OCI-LY3 (cell line): ENCODE results near the gene EPHB6.

ENCODE experiments used
- H2AFZ ChIP-seq: fragments of 200-600, 300-600 bp; shearing (Covaris generic); 2 replicates; pipeline ENCODE4 v1.6.0; 2014; ENCODE audit warnings: antibody characterized with exemption, low read depth, low read length
- H3K27ac ChIP-seq: fragments of 200-600, 300-600 bp; sonication (generic); 2 replicates; pipeline ENCODE4 v1.5.1; 2014; ENCODE audit warnings: mild to moderate bottlenecking, low read length, moderate library complexity, mixed read lengths
- H3K27me3 ChIP-seq: fragments of 200-600, 300-600 bp; sonication (generic); 2 replicates; pipeline ENCODE4 v1.6.1; 2014; ENCODE audit warnings: low read depth, low read length, mixed read lengths
- H3K36me3 ChIP-seq: fragments of 200-600, 300-600 bp; sonication (generic); replicated peaks from 2 replicates; pipeline ENCODE3; 2014; ENCODE audit warnings: low read depth, low read length, mixed read lengths
- H3K4me1 ChIP-seq: fragments of 300-600, 200-600 bp; sonication (generic); 2 replicates; pipeline ENCODE4 v1.6.1; 2014; ENCODE audit warnings: low read length, mixed read lengths
- H3K4me2 ChIP-seq: fragments of 200-600, 300-600 bp; sonication (generic); 2 replicates; pipeline ENCODE4 v1.6.1; 2014; ENCODE audit warnings: low read length, mixed read lengths
- H3K4me3 ChIP-seq: fragments of 300-600, 200-600 bp; sonication (generic); 2 replicates; pipeline ENCODE4 v1.5.1; 2014; ENCODE audit warnings: antibody characterized with exemption, mild to moderate bottlenecking, low read length, moderate library complexity
- H3K79me2 ChIP-seq: fragments of 300-600, 200-600 bp; shearing (Covaris generic); 2 replicates; pipeline ENCODE4 v1.6.1; 2014; ENCODE audit warnings: mild to moderate bottlenecking, low read length, mixed read lengths
- H3K9ac ChIP-seq: fragments of 300-600, 200-600 bp; shearing (Covaris generic); 2 replicates; pipeline ENCODE4 v1.6.0; 2014; ENCODE audit warnings: mild to moderate bottlenecking, low read length, moderate library complexity
- H3K9me3 ChIP-seq: fragments of 200-600, 300-600 bp; shearing (Covaris generic); 2 replicates; pipeline ENCODE4 v1.6.1; 2014; ENCODE audit warnings: low read length, mixed read lengths; ENCODE audit not compliant: insufficient read depth
- H4K20me1 ChIP-seq: fragments of 200-600, 300-600 bp; sonication (generic); 2 replicates; pipeline ENCODE4 v1.6.1; 2016; ENCODE audit warnings: low read length, mixed read lengths; ENCODE audit not compliant: insufficient read depth
- CTCF ChIP-seq: fragments of 200-600, 300-600 bp; sonication (generic); IDR thresholded peaks from 2 replicates; pipeline ENCODE4 v1.5.1; 2014; ENCODE audit warnings: antibody characterized with exemption, low read length, low read depth
- EZH2phosphoT487 ChIP-seq: fragments of 200-600 bp; shearing (Covaris generic); IDR thresholded peaks from 2 replicates; pipeline ENCODE4 v1.6.1; 2018; ENCODE audit warnings: antibody characterized with exemption, mixed run types, low read depth

The EPHB6 gene

GRCh38 chr7:142851919-142852318 is 3.0 kb upstream of the EPHB6 start:
- Histone ChIP-seq H3K9me3 (no peaks in the 10 kb centered on the region), H4K20me1 (no peaks in the 10 kb centered on the region), H3K27me3 (peaks cover 27% of the 10 kb centered on the region), H3K36me3 (no peaks in the 10 kb centered on the region), H3K4me2 (no peak overlapping the region), H3K4me3 (no peak overlapping the region), H3K27ac (no peak overlapping the region), H2AFZ (no peak overlapping the region), H3K9ac (no peak overlapping the region), H3K79me2 (no peaks in the 10 kb centered on the region), H3K4me1 (peaks cover 7% of the 10 kb centered on the region)
- TF ChIP-seq EZH2phosphoT487 (no peak), CTCF (no peak)

- H3K9ac ChIP-seq, result peak overlapping the region; percentile 82
- 0 out of 2 replicates have a peak overlapping the region, but pooled peaks have one; percentile 18 for H3K27ac ChIP-seq
Measured at GRCh38 chr7:142853739-142854371, 1.0 kb upstream of the EPHB6 start.

GRCh38 chr7:142855114-142855743 is 353 bp downstream of the EPHB6 start:
- peaks cover 30% of the 10 kb centered on the region for H3K27me3 ChIP-seq
- peak overlapping the region; percentile 90 for H3K4me2 ChIP-seq
- no peak for TF ChIP-seq CTCF
- TF ChIP-seq EZH2phosphoT487, result no peak
- H2AFZ ChIP-seq, result peak overlapping the region; percentile 63
- H3K4me1 ChIP-seq, result peaks cover 7% of the 10 kb centered on the region
- H4K20me1 ChIP-seq, result no peaks in the 10 kb centered on the region
- no peak overlapping the region for H3K27ac ChIP-seq
- H3K9me3 ChIP-seq, result no peaks in the 10 kb centered on the region
- H3K9ac ChIP-seq, result peak overlapping the region; percentile 82; the same call in 1 of the 2 replicates
- H3K36me3 ChIP-seq, result no peaks in the 10 kb centered on the region
- H3K4me3 ChIP-seq, result peak overlapping the region; percentile 91
- no peaks in the 10 kb centered on the region for H3K79me2 ChIP-seq

More at GRCh38 chr7:142853739-142854371, 1.0 kb upstream of the EPHB6 start:
- peak overlapping the region; percentile 79; the same call in 1 of the 2 replicates for H2AFZ ChIP-seq
- H3K4me3 ChIP-seq, result peak overlapping the region; percentile 91
- H3K4me2 ChIP-seq, result peak overlapping the region; percentile 90
- no peaks in the 10 kb centered on the region for H3K36me3 ChIP-seq
- H3K79me2 ChIP-seq, result no peaks in the 10 kb centered on the region
- no peaks in the 10 kb centered on the region for H4K20me1 ChIP-seq
- H3K4me1 ChIP-seq, result peaks cover 7% of the 10 kb centered on the region
- peaks cover 22% of the 10 kb centered on the region for H3K27me3 ChIP-seq
- no peaks in the 10 kb centered on the region for H3K9me3 ChIP-seq
- peak; percentile 85 for TF ChIP-seq CTCF
- TF ChIP-seq EZH2phosphoT487, result no peak

- Histone ChIP-seq H3K4me2 (no peak overlapping the region; the same call in 1 of the 2 replicates), H3K4me3 (peak overlapping the region; percentile 91; the same call in 1 of the 2 replicates), H3K4me1 (peaks cover 7% of the 10 kb centered on the region), H3K36me3 (no peaks in the 10 kb centered on the region), H3K9me3 (no peaks in the 10 kb centered on the region), H2AFZ (no peak overlapping the region), H3K27ac (no peak overlapping the region), H3K79me2 (no peaks in the 10 kb centered on the region), H4K20me1 (no peaks in the 10 kb centered on the region), H3K27me3 (peaks cover 38% of the 10 kb centered on the region), H3K9ac (no peak overlapping the region)
- TF ChIP-seq CTCF, result no peak
- TF ChIP-seq EZH2phosphoT487, result no peak
Measured at GRCh38 chr7:142855756-142856564, 1.1 kb downstream of the EPHB6 start.
